ENCODE measurements around the gene TBATA.
"Not testable (repeated sequence)": the region's sequence is repeated elsewhere in the genome, so short reads cannot be mapped to it uniquely, and the experiment has no call there.

TBATA gene

GRCh38 chr10:70777063-70777875, 7.9 kb downstream of the TBATA start:
- Histone ChIP-seq H3K27me3 (ENCODE audit: low read depth, low read length) (no peaks in the 10 kb centered on the region), H3K4me3 (ENCODE audit: low read depth in 1 of 2, low read length in 2 of 2) (no peak overlapping the region), H3K36me3 (ENCODE audit: control insufficient read depth in 1 of 2, insufficient read depth in 2 of 2, low read length in 2 of 2) (no peaks in the 10 kb centered on the region), H3K9me3 (ENCODE audit: control insufficient read depth in 1 of 2, low read length in 2 of 2) (no peaks in the 10 kb centered on the region), H3K27ac (ENCODE audit: low read length) (no peak overlapping the region), H3K4me1 (ENCODE audit: control insufficient read depth in 1 of 2, insufficient read depth in 2 of 2, low read length in 2 of 2) (no peaks in the 10 kb centered on the region)

DNA sequence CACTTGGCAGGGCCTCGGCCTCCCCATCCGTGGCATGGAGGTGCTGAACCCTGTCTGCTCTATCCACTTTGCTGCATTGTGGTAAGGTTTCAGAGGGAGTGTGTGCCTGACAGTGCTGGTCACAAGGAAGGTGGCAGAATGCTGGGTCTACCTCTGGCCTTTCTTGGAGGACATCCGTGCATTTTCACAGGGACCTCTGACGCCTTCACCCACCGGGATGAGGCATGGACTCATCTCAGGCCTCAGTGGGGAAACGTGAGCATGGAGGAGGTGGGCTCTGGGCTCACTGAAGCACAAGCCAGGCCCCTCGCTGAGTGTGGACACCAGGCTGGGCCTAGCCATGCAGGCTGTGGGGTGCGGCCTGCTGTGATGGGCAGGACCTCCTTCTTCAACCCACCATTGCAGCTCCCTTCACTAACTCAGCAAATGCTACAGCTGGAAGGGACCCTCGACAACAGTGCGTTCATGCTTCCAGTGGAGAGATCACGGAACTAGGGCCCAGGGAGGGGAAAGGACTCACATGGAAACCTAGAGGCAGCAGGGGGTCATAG, 8.6 kb downstream of the TBATA start:
- no peaks in the 10 kb centered on the region for H3K27me3 ChIP-seq (ENCODE audit: low read depth, low read length)
- H3K27ac ChIP-seq (ENCODE audit: low read length), result no peak overlapping the region
- no peaks in the 10 kb centered on the region for H3K36me3 ChIP-seq (ENCODE audit: control insufficient read depth in 1 of 2, insufficient read depth in 2 of 2, low read length in 2 of 2)
- no peaks in the 10 kb centered on the region for H3K4me1 ChIP-seq (ENCODE audit: control insufficient read depth in 1 of 2, insufficient read depth in 2 of 2, low read length in 2 of 2)
- no peaks in the 10 kb centered on the region for H3K9me3 ChIP-seq (ENCODE audit: control insufficient read depth in 1 of 2, low read length in 2 of 2)
- H3K4me3 ChIP-seq (ENCODE audit: low read depth in 1 of 2, low read length in 2 of 2), result no peak overlapping the region

DNA sequence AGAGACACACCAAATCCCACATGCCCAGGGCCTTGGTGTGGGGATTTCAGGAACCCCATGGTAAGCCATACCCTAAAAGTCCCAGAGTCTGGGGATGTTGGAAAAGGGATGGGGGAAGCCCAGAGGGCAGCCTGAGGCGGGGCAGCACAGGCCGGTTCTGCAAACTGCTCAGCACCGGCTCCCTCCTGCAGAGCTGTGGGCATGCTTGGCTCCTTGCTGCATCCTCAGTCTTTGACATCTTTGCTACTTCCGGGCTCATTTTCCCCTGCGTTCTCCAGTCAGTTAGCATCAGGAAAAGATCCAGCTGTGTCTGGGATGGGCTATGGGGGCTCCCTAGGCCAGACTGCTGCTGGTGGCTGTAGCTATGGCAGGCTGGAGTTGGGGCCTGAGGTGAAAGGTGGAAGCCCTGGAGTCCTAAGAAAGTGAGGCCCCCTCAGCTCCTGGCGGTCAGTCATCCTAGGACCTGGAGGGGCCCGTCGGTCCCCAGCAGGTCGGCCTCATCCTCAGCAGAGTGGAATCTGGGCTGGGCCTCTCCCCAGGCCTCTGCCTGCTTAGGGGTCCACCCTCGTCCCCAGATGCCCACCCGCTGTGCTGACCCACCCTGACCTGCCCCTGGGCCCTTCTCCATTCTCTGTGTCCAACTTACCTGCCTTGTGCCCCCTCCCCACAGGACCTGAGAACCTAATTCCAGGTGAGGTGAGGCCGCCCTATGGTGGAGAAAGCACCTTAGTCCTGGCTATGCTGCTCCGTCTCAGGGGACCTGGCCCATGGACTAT, 9.3 kb downstream of the TBATA start:
- no peak overlapping the region for H3K27ac ChIP-seq (ENCODE audit: low read length)
- H3K36me3 ChIP-seq (ENCODE audit: control insufficient read depth in 1 of 2, insufficient read depth in 2 of 2, low read length in 2 of 2), result no peaks in the 10 kb centered on the region
- H3K4me1 ChIP-seq (ENCODE audit: control insufficient read depth in 1 of 2, insufficient read depth in 2 of 2, low read length in 2 of 2), result no peaks in the 10 kb centered on the region
- H3K4me3 ChIP-seq (ENCODE audit: low read depth in 1 of 2, low read length in 2 of 2), result no peak overlapping the region
- no peaks in the 10 kb centered on the region for H3K9me3 ChIP-seq (ENCODE audit: control insufficient read depth in 1 of 2, low read length in 2 of 2)
- no peaks in the 10 kb centered on the region for H3K27me3 ChIP-seq (ENCODE audit: low read depth, low read length)

GRCh38 chr10:70774810-70775678, 10.1 kb downstream of the TBATA start:
- Histone ChIP-seq H3K36me3 (ENCODE audit: control insufficient read depth in 1 of 2, insufficient read depth in 2 of 2, low read length in 2 of 2) (no peaks in the 10 kb centered on the region), H3K27ac (ENCODE audit: low read length) (no peak overlapping the region), H3K4me1 (ENCODE audit: control insufficient read depth in 1 of 2, insufficient read depth in 2 of 2, low read length in 2 of 2) (no peaks in the 10 kb centered on the region), H3K9me3 (ENCODE audit: control insufficient read depth in 1 of 2, low read length in 2 of 2) (no peaks in the 10 kb centered on the region), H3K4me3 (ENCODE audit: low read depth in 1 of 2, low read length in 2 of 2) (no peak overlapping the region), H3K27me3 (ENCODE audit: low read depth, low read length) (no peaks in the 10 kb centered on the region)

DNA sequence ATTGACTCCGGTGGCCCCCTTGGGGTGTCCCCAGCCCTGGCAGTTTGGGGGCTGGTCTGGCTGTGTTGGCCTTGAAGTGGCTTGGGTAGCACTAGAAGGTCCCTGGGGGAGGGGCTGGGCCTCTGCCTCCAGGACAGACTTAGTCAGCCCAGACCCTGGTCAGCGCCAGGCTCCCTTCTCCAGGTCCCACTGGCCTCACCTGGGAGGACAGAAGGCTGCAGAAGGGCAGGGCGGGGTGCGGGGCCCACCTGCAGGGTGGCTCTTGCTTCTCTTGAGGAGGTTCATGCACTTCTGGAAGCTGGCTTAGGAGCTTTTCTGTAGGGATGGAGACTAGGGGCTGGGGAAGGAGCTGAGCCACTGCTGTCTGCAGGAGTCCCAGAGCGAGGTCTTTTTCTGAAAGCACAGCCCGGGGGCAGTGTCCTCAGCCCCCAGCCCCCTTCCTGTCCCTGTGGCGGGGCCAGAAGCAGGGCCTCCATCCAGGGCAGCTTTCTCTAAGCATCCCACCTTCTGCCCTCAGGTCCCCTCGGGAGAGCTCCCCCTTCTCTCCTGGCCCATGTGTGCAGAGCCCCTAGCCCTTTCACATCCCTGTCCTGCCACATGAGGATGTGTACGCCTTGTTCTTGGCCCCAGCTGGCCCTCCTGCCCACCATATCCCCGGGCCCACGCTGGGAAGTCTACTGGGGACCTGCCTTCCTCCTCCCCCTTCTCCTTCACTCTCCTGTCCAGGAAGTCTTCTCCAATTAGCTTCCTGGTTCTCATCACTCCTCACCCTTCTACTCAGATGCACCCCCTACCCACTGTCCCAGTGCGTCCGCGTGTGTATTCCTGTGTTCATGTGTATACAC, 11.0 kb downstream of the TBATA start:
- no peak overlapping the region for H3K27ac ChIP-seq (ENCODE audit: low read length)
- H3K36me3 ChIP-seq (ENCODE audit: control insufficient read depth in 1 of 2, insufficient read depth in 2 of 2, low read length in 2 of 2), result no peaks in the 10 kb centered on the region
- H3K9me3 ChIP-seq (ENCODE audit: control insufficient read depth in 1 of 2, low read length in 2 of 2), result no peaks in the 10 kb centered on the region
- no peak overlapping the region for H3K4me3 ChIP-seq (ENCODE audit: low read depth in 1 of 2, low read length in 2 of 2)
- H3K27me3 ChIP-seq (ENCODE audit: low read depth, low read length), result no peaks in the 10 kb centered on the region
- no peaks in the 10 kb centered on the region for H3K4me1 ChIP-seq (ENCODE audit: control insufficient read depth in 1 of 2, insufficient read depth in 2 of 2, low read length in 2 of 2)

DNA sequence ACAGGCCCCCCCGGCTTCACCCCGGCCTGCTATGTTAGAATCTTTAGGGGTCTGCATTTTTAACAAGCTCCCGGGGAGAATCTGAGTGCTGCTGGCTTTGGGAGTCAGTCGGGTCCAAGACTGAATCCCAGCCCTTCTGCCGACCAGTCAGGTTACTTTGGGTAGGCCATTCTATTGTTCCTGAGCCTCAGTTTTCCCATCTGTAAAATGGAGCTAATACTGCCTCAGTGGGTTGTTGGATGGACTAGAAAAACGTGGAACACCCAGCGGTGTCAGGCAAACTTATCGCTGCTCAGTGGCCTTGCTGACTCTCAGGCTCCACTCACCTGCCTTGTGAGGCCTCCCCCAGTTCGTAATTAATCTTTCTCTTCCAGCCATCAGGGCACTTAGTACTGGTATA, 11.7 kb downstream of the TBATA start:
- Histone ChIP-seq H3K9me3 (ENCODE audit: control insufficient read depth in 1 of 2, low read length in 2 of 2) (no peaks in the 10 kb centered on the region), H3K4me3 (ENCODE audit: low read depth in 1 of 2, low read length in 2 of 2) (no peak overlapping the region), H3K27ac (ENCODE audit: low read length) (no peak overlapping the region), H3K36me3 (ENCODE audit: control insufficient read depth in 1 of 2, insufficient read depth in 2 of 2, low read length in 2 of 2) (no peaks in the 10 kb centered on the region), H3K4me1 (ENCODE audit: control insufficient read depth in 1 of 2, insufficient read depth in 2 of 2, low read length in 2 of 2) (no peaks in the 10 kb centered on the region), H3K27me3 (ENCODE audit: low read depth, low read length) (no peaks in the 10 kb centered on the region)

GRCh38 chr10:70772627-70773026, 12.6 kb downstream of the TBATA start:
- Histone ChIP-seq H3K36me3 (ENCODE audit: control insufficient read depth in 1 of 2, insufficient read depth in 2 of 2, low read length in 2 of 2) (no peaks in the 10 kb centered on the region), H3K4me1 (ENCODE audit: control insufficient read depth in 1 of 2, insufficient read depth in 2 of 2, low read length in 2 of 2) (no peaks in the 10 kb centered on the region), H3K27me3 (ENCODE audit: low read depth, low read length) (no peaks in the 10 kb centered on the region), H3K9me3 (ENCODE audit: control insufficient read depth in 1 of 2, low read length in 2 of 2) (no peaks in the 10 kb centered on the region), H3K4me3 (ENCODE audit: low read depth in 1 of 2, low read length in 2 of 2) (no peak overlapping the region), H3K27ac (ENCODE audit: low read length) (no peak overlapping the region)

- Histone ChIP-seq H3K27ac (ENCODE audit: low read length) (no peak overlapping the region), H3K36me3 (ENCODE audit: control insufficient read depth in 1 of 2, insufficient read depth in 2 of 2, low read length in 2 of 2) (no peaks in the 10 kb centered on the region), H3K4me1 (ENCODE audit: control insufficient read depth in 1 of 2, insufficient read depth in 2 of 2, low read length in 2 of 2) (no peaks in the 10 kb centered on the region), H3K9me3 (ENCODE audit: control insufficient read depth in 1 of 2, low read length in 2 of 2) (no peaks in the 10 kb centered on the region), H3K27me3 (ENCODE audit: low read depth, low read length) (no peaks in the 10 kb centered on the region), H3K4me3 (ENCODE audit: low read depth in 1 of 2, low read length in 2 of 2) (no peak overlapping the region)
Measured at GRCh38 chr10:70771311-70772194, 13.6 kb downstream of the TBATA start.

- H3K9me3 ChIP-seq (ENCODE audit: control insufficient read depth in 1 of 2, low read length in 2 of 2); H3K27me3 ChIP-seq (ENCODE audit: low read depth, low read length); H3K4me1 ChIP-seq (ENCODE audit: control insufficient read depth in 1 of 2, insufficient read depth in 2 of 2, low read length in 2 of 2); H3K27ac ChIP-seq (ENCODE audit: low read length); H3K4me3 ChIP-seq (ENCODE audit: low read depth in 1 of 2, low read length in 2 of 2); H3K36me3 ChIP-seq (ENCODE audit: control insufficient read depth in 1 of 2, insufficient read depth in 2 of 2, low read length in 2 of 2): not testable (repeated sequence)
Measured at GRCh38 chr10:70770516-70770915, 14.7 kb downstream of the TBATA start.

- Histone ChIP-seq H3K4me1 (ENCODE audit: control insufficient read depth in 1 of 2, insufficient read depth in 2 of 2, low read length in 2 of 2) (no peaks in the 10 kb centered on the region), H3K4me3 (ENCODE audit: low read depth in 1 of 2, low read length in 2 of 2) (no peak overlapping the region), H3K36me3 (ENCODE audit: control insufficient read depth in 1 of 2, insufficient read depth in 2 of 2, low read length in 2 of 2) (no peaks in the 10 kb centered on the region), H3K27me3 (ENCODE audit: low read depth, low read length) (no peaks in the 10 kb centered on the region), H3K27ac (ENCODE audit: low read length) (no peak overlapping the region), H3K9me3 (ENCODE audit: control insufficient read depth in 1 of 2, low read length in 2 of 2) (no peaks in the 10 kb centered on the region)
Measured at GRCh38 chr10:70770001-70770400, 15.2 kb downstream of the TBATA start.

Data from muscle layer of duodenum (tissue), 2 donors.